ENCODE measurements around the gene C13orf46.

The C13orf46 gene

GRCh38 chr13:114010401-114011101, 36.7 kb upstream of the C13orf46 start:
- POLR2A ChIA-PET (ENCODE audit: low non-redundant PET): no interaction called here
- CTCF ChIA-PET: no interaction called here
- H3K27ac ChIP-seq: peak overlapping the region; percentile 57
- DNase-seq (ENCODE audit: low spot score): no peak
- TF ChIP-seq CTCF (conservative IDR thresholded peaks at IDR 0.05; ENCODE audit: low read depth): no peak

- POLR2A ChIA-PET (ENCODE audit: low non-redundant PET): no interaction called here
- CTCF ChIA-PET: no interaction called here
- no peak for TF ChIP-seq CTCF (conservative IDR thresholded peaks at IDR 0.05; ENCODE audit: low read depth)
- no peak for DNase-seq (ENCODE audit: low spot score)
- peak overlapping the region; percentile 1; the same call in 1 of the 2 replicates for H3K27ac ChIP-seq
Measured at GRCh38 chr13:114009590-114010400, 35.9 kb upstream of the C13orf46 start.

GRCh38 chr13:114008964-114009589, 35.2 kb upstream of the C13orf46 start:
- H3K27ac ChIP-seq: no peak overlapping the region
- no peak for TF ChIP-seq CTCF (conservative IDR thresholded peaks at IDR 0.05; ENCODE audit: low read depth)
- ChIA-PET CTCF (no interaction called here), POLR2A (ENCODE audit: low non-redundant PET) (no interaction called here)
- no peak for DNase-seq (ENCODE audit: low spot score)

- no peak overlapping the region for H3K27ac ChIP-seq
- TF ChIP-seq CTCF (conservative IDR thresholded peaks at IDR 0.05; ENCODE audit: low read depth): no peak
- POLR2A ChIA-PET (ENCODE audit: low non-redundant PET): no interaction called here
- CTCF ChIA-PET: no interaction called here
- no peak for DNase-seq (ENCODE audit: low spot score)
Measured at GRCh38 chr13:114007566-114007965, 33.7 kb upstream of the C13orf46 start.

GRCh38 chr13:114005206-114005724, 31.4 kb upstream of the C13orf46 start:
- POLR2A ChIA-PET (ENCODE audit: low non-redundant PET): no interaction called here
- peak overlapping the region; percentile 9; the same call in 1 of the 2 replicates for H3K27ac ChIP-seq
- DNase-seq (ENCODE audit: low spot score): no peak
- CTCF ChIA-PET: no interaction called here
- TF ChIP-seq CTCF (conservative IDR thresholded peaks at IDR 0.05; ENCODE audit: low read depth): no peak

- peak overlapping the region; percentile 9; the same call in 1 of the 2 replicates for H3K27ac ChIP-seq
- CTCF ChIA-PET: no interaction called here
- TF ChIP-seq CTCF (conservative IDR thresholded peaks at IDR 0.05; ENCODE audit: low read depth): no peak
- DNase-seq (ENCODE audit: low spot score): no peak
- POLR2A ChIA-PET (ENCODE audit: low non-redundant PET): no interaction called here
Measured at GRCh38 chr13:114004420-114005205, 30.7 kb upstream of the C13orf46 start.

All from RWPE1 (cell line).